CD4-positive, CD25-positive, alpha-beta regulatory T cell (primary cell): Measurements from ENCODE around the gene TOMM22. TPM values are rescaled to one million over a fixed set of nuclear protein-coding genes. Genes with fewer than 3 reads are reported as not detected.

ENCODE experiments used
- polyA plus RNA-seq, 4 donors: library from polyadenylated mRNA; unstranded; fragments of 300-500 nt; fragmentation: Illumina TruSeq; gene quantifications; one replicate each; pipeline ENCODE4 v1.2.3, GENCODE V29; 2021
- total RNA-seq: library from RNA; stranded (reverse); gene quantifications from one replicate; pipeline ENCODE4 v1.2.3, GENCODE V29; 2022

Gene TOMM22
- total and polyA plus RNA-seq, 5 donors from 2014 or later = 58.4 to 72.7 (median 63.5) TPM

Other genes with a start within 250 kb of the TOMM22 start
- not detected for gene KCNJ4, start 226.8 kb upstream of the TOMM22 start, total RNA-seq
- gene KCNJ4, start 226.8 kb upstream of the TOMM22 start, polyA plus RNA-seq = not detected
- not detected for gene KDELR3, start 213.9 kb upstream of the TOMM22 start, total RNA-seq
- gene KDELR3, start 213.9 kb upstream of the TOMM22 start, polyA plus RNA-seq = under 1 TPM in 3 of 4 donors, not detected in 1; 0.38 to 0.71 (median 0.42) TPM
- 658 TPM for gene DDX17, start 175.6 kb upstream of the TOMM22 start, total RNA-seq
- gene DDX17, start 175.6 kb upstream of the TOMM22 start, polyA plus RNA-seq = 10 to 100 TPM; 36.5 to 45.7 (median 41.3) TPM
- gene DMC1, start 111.8 kb upstream of the TOMM22 start, total RNA-seq = not detected
- gene DMC1, start 111.8 kb upstream of the TOMM22 start, polyA plus RNA-seq = under 1 TPM in 3 of 4 donors, not detected in 1; 0.34 to 0.83 (median 0.47) TPM
- gene FAM227A, start 25.6 kb upstream of the TOMM22 start, total RNA-seq = not detected
- gene FAM227A, start 25.6 kb upstream of the TOMM22 start, polyA plus RNA-seq = not detected
- 13.7 TPM for gene CBY1, start 25.3 kb upstream of the TOMM22 start, total RNA-seq
- 10 to 100 TPM in 1 of 4 donors, 1 to 10 TPM in 3; 5.0 to 11.2 (median 8.1) TPM for gene CBY1, start 25.3 kb upstream of the TOMM22 start, polyA plus RNA-seq
- 205 TPM for gene JOSD1, start 19.0 kb downstream of the TOMM22 start, total RNA-seq
- 10 to 100 TPM in 2 of 4 donors, 1 to 10 TPM in 2; 8.7 to 12.5 (median 10.2) TPM for gene JOSD1, start 19.0 kb downstream of the TOMM22 start, polyA plus RNA-seq
- gene GTPBP1, start 24.0 kb downstream of the TOMM22 start, total RNA-seq = 285 TPM
- 10 to 100 TPM; 25.4 to 29.7 (median 25.7) TPM for gene GTPBP1, start 24.0 kb downstream of the TOMM22 start, polyA plus RNA-seq
- 454 TPM for gene SUN2, start 74.0 kb downstream of the TOMM22 start, total RNA-seq
- 100 to 1,000 TPM; 260 to 381 (median 298) TPM for gene SUN2, start 74.0 kb downstream of the TOMM22 start, polyA plus RNA-seq
- 6.3 TPM for gene DNAL4, start 112.2 kb downstream of the TOMM22 start, total RNA-seq
- 10 to 100 TPM in 2 of 4 donors, 1 to 10 TPM in 2; 9.3 to 10.9 (median 10.0) TPM for gene DNAL4, start 112.2 kb downstream of the TOMM22 start, polyA plus RNA-seq
- gene NPTXR, start 162.1 kb downstream of the TOMM22 start, total RNA-seq = 1.3 TPM
- under 1 TPM in 3 of 4 donors, not detected in 1; 0.32 to 0.65 (median 0.35) TPM for gene NPTXR, start 162.1 kb downstream of the TOMM22 start, polyA plus RNA-seq
- 47.2 TPM for gene CBX6, start 190.3 kb downstream of the TOMM22 start, total RNA-seq
- 1 to 10 TPM; 4.1 to 5.7 (median 5.4) TPM for gene CBX6, start 190.3 kb downstream of the TOMM22 start, polyA plus RNA-seq